Natural killer cell (primary cell): ENCODE data around the gene RNGTT. TPM values are rescaled to one million over a fixed set of nuclear protein-coding genes. Genes with fewer than 3 reads are reported as not detected.
"Not testable (repeated sequence)": the region's sequence is repeated elsewhere in the genome, so short reads cannot be mapped to it uniquely, and the experiment has no call there.

Experiments used
- ATAC-seq, 3 donors: fragments of 150-1000 bp in 2 of 3; fragments of 200-7000 bp in 1 of 3; cut with Tn5 transposase; 1 replicate in 1 of 3; 2 replicates in 2 of 3; pipeline ENCODE4 v1.10.0; 2021; ENCODE audit warnings: mild to moderate bottlenecking in 2 of 3, moderate library complexity in 2 of 3
- DNase-seq, 2 donors: peaks; one replicate each; pipeline versions ENCODE4 v3.0.0 to v3.0.0-alpha.2; 2013 to 2021; ENCODE audit warnings: mixed read lengths in 1 of 2
- H3K27ac ChIP-seq: one replicate; pipeline ENCODE4 v1.5.1; 2013; ENCODE audit warnings: mild to moderate bottlenecking, low read length
- H3K27me3 ChIP-seq: one replicate; pipeline ENCODE4 v1.6.1; 2013; ENCODE audit warnings: low read length; ENCODE audit not compliant: control insufficient read depth, insufficient read depth
- H3K36me3 ChIP-seq: one replicate; pipeline ENCODE4 v1.6.1; 2013; ENCODE audit warnings: low read length; ENCODE audit not compliant: control insufficient read depth, insufficient read depth
- H3K4me1 ChIP-seq: one replicate; pipeline ENCODE4 v1.6.1; 2013; ENCODE audit warnings: low read length; ENCODE audit not compliant: control insufficient read depth, insufficient read depth
- H3K4me3 ChIP-seq: one replicate; pipeline ENCODE4 v1.5.1; 2013; ENCODE audit warnings: low read length
- H3K9me3 ChIP-seq: one replicate; pipeline ENCODE4 v1.6.1; 2013; ENCODE audit warnings: low read length; ENCODE audit not compliant: control insufficient read depth, insufficient read depth
- H3K27ac Mint-ChIP-seq, 2 donors: one replicate each; pipeline ENCODE4 v1.8.0; 2022; ENCODE audit warnings: mild to moderate bottlenecking in 2 of 2, mixed read lengths in 2 of 2, moderate library complexity in 1 of 2
- H3K27me3 Mint-ChIP-seq, 2 donors: one replicate each; pipeline ENCODE4 v1.8.0; 2022; ENCODE audit warnings: low read depth in 2 of 2, mixed read lengths in 2 of 2
- H3K36me3 Mint-ChIP-seq: one replicate; pipeline ENCODE4 v1.8.0; 2022; ENCODE audit warnings: mixed read lengths
- H3K4me1 Mint-ChIP-seq, 2 donors: one replicate each; pipeline ENCODE4 v1.8.0; 2022; ENCODE audit warnings: mixed read lengths in 2 of 2
- H3K4me3 Mint-ChIP-seq: one replicate; pipeline ENCODE4 v1.8.0; 2022; ENCODE audit warnings: mild to moderate bottlenecking, moderate library complexity, mixed read lengths
- H3K9me3 Mint-ChIP-seq, 2 donors: one replicate each; pipeline ENCODE4 v1.8.0; 2022; ENCODE audit warnings: mixed read lengths in 2 of 2
- WGBS: methylation state at CpG from one replicate; pipeline ENCODE4 v1.1.7; 2013; ENCODE audit warnings: missing lambda C conversion rate; ENCODE audit not compliant: insufficient coverage; 5-methylcytosine and 5-hydroxymethylcytosine counted together
- intact Hi-C: fragments of 100-400 bp; cut with micrococcal nuclease; formaldehyde crosslinking; loops from one replicate; pipeline ENCODE4 v1.14.2; 2022
- total RNA-seq, 4 donors: library from RNA; stranded (reverse); fragments of 120-200 nt in 1 of 4; gene quantifications; one replicate each; pipeline versions ENCODE4 v1.2.3 to v1.2.4, GENCODE V29; 2013 to 2022
- TF ChIP-seq, protein P1 (sequence below): fragments of 200-600 bp; IDR thresholded peaks from one replicate; pipeline ENCODE4 v1.8.0; 2022; ENCODE audit warnings: antibody characterized with exemption

Gene RNGTT
- total RNA-seq, 3 donors from 2014 or later (not counting 1 experiment from before 2014, with no cell fraction given): 23.1 to 27.2 (median 23.1) TPM

DNA sequence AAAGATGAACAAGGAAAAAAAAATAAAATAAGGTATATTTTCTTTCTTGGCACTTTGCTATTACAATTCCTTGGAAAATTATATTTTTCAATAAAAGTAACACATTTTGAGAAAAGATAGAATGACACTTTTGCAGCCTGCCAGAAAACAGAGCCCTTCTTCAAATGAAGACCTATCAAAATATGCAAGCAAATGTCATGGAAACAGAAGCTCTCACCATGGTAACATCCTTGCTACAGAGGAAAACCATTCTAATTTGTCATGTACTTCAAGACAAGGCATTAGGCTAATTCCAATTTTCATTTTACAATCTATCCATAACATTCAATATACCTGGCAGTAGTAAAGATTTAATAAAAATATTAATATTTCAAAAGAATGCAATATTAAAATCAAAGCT, 177.9 kb downstream of the RNGTT start:
- Mint-ChIP-seq H3K27ac (no peak overlapping the region), H3K4me3 (no peak overlapping the region), H3K36me3 (no peaks in the 10 kb centered on the region), H3K9me3 (no peaks in the 10 kb centered on the region), H3K27me3 (no peaks in the 10 kb centered on the region), H3K4me1 (peaks cover 4% of the 10 kb centered on the region in 2 donors)
- ATAC-seq: no peak
- intact Hi-C loops: no loop called here
- no peaks in the 10 kb centered on the region for H3K9me3 ChIP-seq
- H3K36me3 ChIP-seq: peaks cover 2% of the 10 kb centered on the region
- no peaks in the 10 kb centered on the region for H3K27me3 ChIP-seq
- no peak overlapping the region for H3K27ac ChIP-seq
- DNase-seq: no peak
- no peaks in the 10 kb centered on the region for H3K4me1 ChIP-seq
- no peak overlapping the region for H3K4me3 ChIP-seq
- TF ChIP-seq, protein P1, sequence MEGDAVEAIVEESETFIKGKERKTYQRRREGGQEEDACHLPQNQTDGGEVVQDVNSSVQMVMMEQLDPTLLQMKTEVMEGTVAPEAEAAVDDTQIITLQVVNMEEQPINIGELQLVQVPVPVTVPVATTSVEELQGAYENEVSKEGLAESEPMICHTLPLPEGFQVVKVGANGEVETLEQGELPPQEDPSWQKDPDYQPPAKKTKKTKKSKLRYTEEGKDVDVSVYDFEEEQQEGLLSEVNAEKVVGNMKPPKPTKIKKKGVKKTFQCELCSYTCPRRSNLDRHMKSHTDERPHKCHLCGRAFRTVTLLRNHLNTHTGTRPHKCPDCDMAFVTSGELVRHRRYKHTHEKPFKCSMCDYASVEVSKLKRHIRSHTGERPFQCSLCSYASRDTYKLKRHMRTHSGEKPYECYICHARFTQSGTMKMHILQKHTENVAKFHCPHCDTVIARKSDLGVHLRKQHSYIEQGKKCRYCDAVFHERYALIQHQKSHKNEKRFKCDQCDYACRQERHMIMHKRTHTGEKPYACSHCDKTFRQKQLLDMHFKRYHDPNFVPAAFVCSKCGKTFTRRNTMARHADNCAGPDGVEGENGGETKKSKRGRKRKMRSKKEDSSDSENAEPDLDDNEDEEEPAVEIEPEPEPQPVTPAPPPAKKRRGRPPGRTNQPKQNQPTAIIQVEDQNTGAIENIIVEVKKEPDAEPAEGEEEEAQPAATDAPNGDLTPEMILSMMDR: no peak

DNA sequence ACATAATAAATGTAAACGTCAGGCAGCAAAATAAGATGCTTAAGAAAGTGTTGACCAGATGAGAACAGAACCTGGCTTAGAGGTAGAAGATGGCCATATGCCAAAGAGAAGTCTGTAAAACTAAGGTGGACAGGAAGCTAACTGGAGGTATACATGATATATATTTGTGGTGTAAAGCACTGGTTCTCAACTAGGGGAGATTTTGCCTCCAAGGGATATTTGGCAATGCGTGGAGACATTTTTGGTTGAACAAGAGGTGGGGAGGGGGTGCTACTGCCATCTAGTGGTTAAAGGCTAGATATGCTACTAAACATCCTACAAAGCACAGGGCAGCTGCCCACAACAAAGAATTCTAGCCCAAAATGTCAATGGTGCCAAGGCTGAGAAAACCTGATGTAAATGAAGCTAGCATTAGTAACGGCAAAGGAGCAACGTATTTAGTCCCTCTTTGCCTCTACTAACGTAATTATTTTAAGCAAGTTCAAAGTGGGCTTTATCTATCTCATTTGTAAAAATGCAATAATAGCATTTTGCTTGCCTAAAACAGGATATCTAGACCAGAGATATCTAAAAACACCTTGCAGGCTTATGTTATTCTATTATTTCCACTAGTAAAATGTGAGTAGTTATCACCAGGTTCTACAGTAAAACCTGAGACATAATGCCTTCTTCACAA, 182.6 kb downstream of the RNGTT start:
- Histone ChIP-seq H3K9me3 (no peaks in the 10 kb centered on the region), H3K27me3 (no peaks in the 10 kb centered on the region), H3K4me3 (no peak overlapping the region), H3K27ac (no peak overlapping the region), H3K36me3 (no peaks in the 10 kb centered on the region), H3K4me1 (no peaks in the 10 kb centered on the region)
- no peaks in the 10 kb centered on the region for H3K9me3 Mint-ChIP-seq
- H3K36me3 Mint-ChIP-seq: no peaks in the 10 kb centered on the region
- no peaks in the 10 kb centered on the region for H3K27me3 Mint-ChIP-seq
- H3K4me1 Mint-ChIP-seq: peaks cover 5% of the 10 kb centered on the region in 2 donors
- DNase-seq: peak in 1 of 2 donors; percentile 81
- WGBS: 65% methylated on average over 4 of the region's 5 CpGs
- intact Hi-C loops: loop anchor here (2.0 to 5.0 kb wide), 3 partner anchors 849 to 1388 kb away; no protein-coding TSS in a partner anchor
- H3K27ac Mint-ChIP-seq: no peak overlapping the region
- H3K4me3 Mint-ChIP-seq: no peak overlapping the region
- peak; percentile 86 to 96 (median 89) for ATAC-seq
- TF ChIP-seq, protein P1: peak; percentile 86

DNA sequence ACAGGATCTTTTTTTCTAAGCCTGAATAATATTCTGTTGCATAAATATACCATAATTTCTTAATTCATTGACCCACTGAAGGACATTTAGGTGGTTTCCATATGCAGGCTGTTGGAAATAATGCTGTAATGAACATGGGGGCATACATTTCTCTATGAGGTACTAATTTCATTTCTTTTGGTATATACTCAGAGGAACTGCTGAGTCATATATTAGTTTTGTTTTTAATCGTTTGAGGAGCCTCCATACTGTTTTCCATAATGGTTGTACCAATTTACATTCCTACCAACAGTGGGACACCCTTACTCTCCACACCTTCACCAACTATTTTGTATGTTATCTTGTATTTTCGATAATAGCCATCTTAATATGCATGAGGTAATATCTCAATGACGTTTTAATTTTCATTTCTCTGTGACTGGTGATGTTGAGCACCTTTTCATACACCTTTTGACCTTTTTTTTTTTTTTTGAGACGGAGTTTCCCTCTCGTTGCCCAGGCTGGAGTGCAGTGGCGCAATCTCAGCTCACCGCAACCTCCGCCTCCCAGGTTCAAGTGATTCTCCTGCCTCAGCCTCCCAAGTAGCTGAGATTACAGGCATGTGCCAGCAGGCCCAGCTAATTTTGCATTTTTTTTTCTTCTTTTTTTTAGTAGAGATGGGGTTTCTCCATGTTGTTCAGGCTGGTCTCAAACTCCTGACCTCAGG, 187.4 kb downstream of the RNGTT start:
- intact Hi-C loops: no loop called here
- ATAC-seq (no peak), DNase-seq (no peak)
- Histone ChIP-seq H3K27me3 (no peaks in the 10 kb centered on the region), H3K36me3 (no peaks in the 10 kb centered on the region), H3K4me3 (no peak overlapping the region), H3K9me3 (no peaks in the 10 kb centered on the region), H3K27ac (no peak overlapping the region), H3K4me1 (no peaks in the 10 kb centered on the region)
- no peaks in the 10 kb centered on the region for H3K36me3 Mint-ChIP-seq
- no peak overlapping the region for H3K27ac Mint-ChIP-seq
- 97% methylated on average over 7 of the region's 8 CpGs for WGBS
- H3K9me3 Mint-ChIP-seq: no peaks in the 10 kb centered on the region
- H3K27me3 Mint-ChIP-seq: no peaks in the 10 kb centered on the region
- TF ChIP-seq, protein P1: no peak
- H3K4me3 Mint-ChIP-seq: no peak overlapping the region
- H3K4me1 Mint-ChIP-seq: peaks cover 5 to 11% of the 10 kb centered on the region in 2 donors

DNA sequence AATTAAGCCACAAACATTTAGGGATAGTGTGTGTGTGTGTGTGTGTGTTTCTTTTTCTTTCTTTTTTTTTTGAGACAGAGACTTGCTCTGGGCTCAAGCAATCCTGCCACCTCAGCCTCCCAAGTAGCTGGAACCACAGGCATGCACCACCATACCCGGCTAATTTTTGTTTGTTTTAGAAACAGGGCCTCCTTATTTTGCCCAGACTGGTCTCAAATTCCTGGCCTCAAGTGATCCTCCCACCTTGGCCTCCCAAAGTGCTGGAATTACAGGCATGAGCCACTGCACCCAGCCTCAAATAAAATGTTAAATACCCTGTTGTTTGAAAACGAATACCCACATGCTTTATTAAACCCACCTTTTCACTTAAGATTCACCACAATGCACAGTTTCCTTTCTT, 195.3 kb downstream of the RNGTT start:
- ATAC-seq, H3K36me3 ChIP-seq, H3K4me1 Mint-ChIP-seq, DNase-seq, H3K4me1 ChIP-seq, H3K27ac ChIP-seq, H3K27me3 Mint-ChIP-seq, H3K27ac Mint-ChIP-seq, H3K4me3 ChIP-seq, H3K9me3 ChIP-seq, H3K9me3 Mint-ChIP-seq, H3K4me3 Mint-ChIP-seq, H3K27me3 ChIP-seq, intact Hi-C loops, H3K36me3 Mint-ChIP-seq: not testable (repeated sequence)
- WGBS: 98% methylated on average over 2 of the region's 2 CpGs
